Gastroesophageal sphincter (tissue), 4 donors: ENCODE results near the gene ZNHIT3. TPM values are rescaled to one million over a fixed set of nuclear protein-coding genes. Genes with fewer than 3 reads are reported as not detected.

ENCODE experiments used
- ATAC-seq: fragments of 150-250 bp; one replicate; pipeline ENCODE4 v1.9.1; 2016; ENCODE audit warnings: mild to moderate bottlenecking, moderate library complexity
- H3K27ac ChIP-seq, 4 donors: fragments of 200-600 bp; sonication (generic) in 3 of 4; 1 replicate in 3 of 4; 2 replicates in 1 of 4; pipeline ENCODE4 v1.5.1; 2016 to 2019
- H3K27me3 ChIP-seq: fragments of 200-600 bp; sonication (generic); one replicate; pipeline ENCODE4 v1.5.1; 2019
- H3K36me3 ChIP-seq, 2 donors: fragments of 200-600 bp; sonication (generic); one replicate each; pipeline ENCODE4 v1.5.1; 2019; ENCODE audit warnings: control low read depth in 1 of 2
- H3K4me1 ChIP-seq, 3 donors: fragments of 200-600 bp; sonication (generic); 1 replicate in 2 of 3; 2 replicates in 1 of 3; pipeline ENCODE4 v1.5.1; 2016 to 2019; ENCODE audit warnings: control low read depth in 2 of 3
- H3K4me3 ChIP-seq, 2 donors: fragments of 200-600 bp; sonication (generic); one replicate each; pipeline ENCODE4 v1.5.1; 2019; ENCODE audit warnings: mild to moderate bottlenecking in 1 of 2, moderate library complexity in 1 of 2
- H3K9me3 ChIP-seq, 3 donors: fragments of 200-600 bp; sonication (generic); one replicate each; pipeline ENCODE4 v1.5.1; 2017 to 2019; ENCODE audit warnings: control low read depth in 2 of 3
- EP300 ChIP-seq: sonication (generic); formaldehyde crosslinking; IDR thresholded peaks from one replicate; pipeline ENCODE4 v1.6.1; 2017; ENCODE audit warnings: antibody characterized with exemption, mild to moderate bottlenecking
- POLR2A ChIP-seq, 2 donors: fragments of 450-650 bp; IDR thresholded peaks; one replicate each; pipeline ENCODE4 v1.6.1; 2017; ENCODE audit warnings: antibody characterized with exemption in 2 of 2, mild to moderate bottlenecking in 2 of 2, moderate library complexity in 1 of 2
- POLR2AphosphoS5 ChIP-seq: sonication (generic); formaldehyde crosslinking; IDR thresholded peaks from one replicate; pipeline ENCODE4 v1.6.1; 2017; ENCODE audit warnings: antibody characterized with exemption
- WGBS, 2 donors: methylation state at CpG; one replicate each; pipeline ENCODE4 v1.1.5; 2018; ENCODE audit warnings: low coverage in 1 of 2; 5-methylcytosine and 5-hydroxymethylcytosine counted together
- total RNA-seq, 4 donors: library from RNA; depleted of rRNA; stranded (reverse); fragments of >200 nt; gene quantifications; one replicate each; pipeline ENCODE4 v1.1.0, GENCODE V29; 2016
- TF ChIP-seq, protein P1 (sequence below), 4 experiments: fragments of 200-600 bp in 2 of 4; fragments of 450-650 bp in 2 of 4; sonication (generic) in 1 of 4; IDR thresholded peaks; one replicate each; pipeline ENCODE4 v1.5.1; 2017 to 2019; ENCODE audit warnings: antibody characterized with exemption in 4 of 4, mild to moderate bottlenecking in 2 of 4, moderate library complexity in 2 of 4

ZNHIT3 gene
- total RNA-seq, 4 donors from 2014 or later, result 30.8 to 42.0 (median 36.5) TPM

DNA sequence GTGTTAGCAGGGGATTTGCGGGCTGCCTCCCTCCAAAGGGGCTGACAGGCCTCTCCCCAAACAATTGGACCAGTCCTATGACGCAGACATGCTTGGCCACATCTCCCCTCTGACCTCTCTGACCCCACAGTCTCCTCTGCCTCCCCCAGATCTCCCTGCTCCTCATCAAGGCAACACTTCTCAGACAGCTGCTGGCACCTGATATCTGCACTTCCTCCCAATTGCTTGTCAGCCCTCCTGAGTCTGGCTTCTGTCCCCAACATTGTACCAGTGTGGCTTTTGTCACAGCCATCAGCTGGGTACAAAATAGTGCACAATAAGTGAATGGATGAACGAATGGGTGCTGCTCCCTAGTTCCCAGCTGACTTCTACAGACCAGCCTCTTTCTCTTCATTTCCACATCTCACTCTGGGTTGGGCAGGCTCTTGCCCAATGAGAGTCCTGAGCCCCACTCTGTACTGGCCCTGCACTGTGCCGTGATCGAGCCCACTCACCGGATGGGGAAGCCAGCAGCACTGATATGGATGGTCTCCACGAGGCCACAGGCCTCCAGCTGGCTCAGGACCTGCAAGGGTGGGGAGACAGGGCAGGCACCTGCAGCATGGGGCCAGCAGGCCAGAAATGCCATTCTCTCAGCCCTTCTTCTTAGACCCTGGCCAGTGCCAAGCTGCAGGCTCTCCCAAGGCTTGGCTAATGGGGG, 17.1 kb downstream of the ZNHIT3 start:
- peaks cover 0 to 93% of the 10 kb centered on the region in 2 donors for H3K36me3 ChIP-seq
- 100% methylated on average over 1 to 2 of the region's 7 CpGs for WGBS, 2 donors
- H3K9me3 ChIP-seq, result no peaks in the 10 kb centered on the region
- H3K27ac ChIP-seq, result no peak overlapping the region
- no peak for TF ChIP-seq POLR2AphosphoS5
- no peak for TF ChIP-seq EP300
- no peak for TF ChIP-seq POLR2A (IDR thresholded peaks at IDR 0.05)
- TF ChIP-seq, protein P1, sequence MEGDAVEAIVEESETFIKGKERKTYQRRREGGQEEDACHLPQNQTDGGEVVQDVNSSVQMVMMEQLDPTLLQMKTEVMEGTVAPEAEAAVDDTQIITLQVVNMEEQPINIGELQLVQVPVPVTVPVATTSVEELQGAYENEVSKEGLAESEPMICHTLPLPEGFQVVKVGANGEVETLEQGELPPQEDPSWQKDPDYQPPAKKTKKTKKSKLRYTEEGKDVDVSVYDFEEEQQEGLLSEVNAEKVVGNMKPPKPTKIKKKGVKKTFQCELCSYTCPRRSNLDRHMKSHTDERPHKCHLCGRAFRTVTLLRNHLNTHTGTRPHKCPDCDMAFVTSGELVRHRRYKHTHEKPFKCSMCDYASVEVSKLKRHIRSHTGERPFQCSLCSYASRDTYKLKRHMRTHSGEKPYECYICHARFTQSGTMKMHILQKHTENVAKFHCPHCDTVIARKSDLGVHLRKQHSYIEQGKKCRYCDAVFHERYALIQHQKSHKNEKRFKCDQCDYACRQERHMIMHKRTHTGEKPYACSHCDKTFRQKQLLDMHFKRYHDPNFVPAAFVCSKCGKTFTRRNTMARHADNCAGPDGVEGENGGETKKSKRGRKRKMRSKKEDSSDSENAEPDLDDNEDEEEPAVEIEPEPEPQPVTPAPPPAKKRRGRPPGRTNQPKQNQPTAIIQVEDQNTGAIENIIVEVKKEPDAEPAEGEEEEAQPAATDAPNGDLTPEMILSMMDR (IDR thresholded peaks at IDR 0.05), result no peak
- no peak for ATAC-seq
- no peaks in the 10 kb centered on the region for H3K27me3 ChIP-seq
- no peaks in the 10 kb centered on the region for H3K4me1 ChIP-seq
- no peak overlapping the region for H3K4me3 ChIP-seq

DNA sequence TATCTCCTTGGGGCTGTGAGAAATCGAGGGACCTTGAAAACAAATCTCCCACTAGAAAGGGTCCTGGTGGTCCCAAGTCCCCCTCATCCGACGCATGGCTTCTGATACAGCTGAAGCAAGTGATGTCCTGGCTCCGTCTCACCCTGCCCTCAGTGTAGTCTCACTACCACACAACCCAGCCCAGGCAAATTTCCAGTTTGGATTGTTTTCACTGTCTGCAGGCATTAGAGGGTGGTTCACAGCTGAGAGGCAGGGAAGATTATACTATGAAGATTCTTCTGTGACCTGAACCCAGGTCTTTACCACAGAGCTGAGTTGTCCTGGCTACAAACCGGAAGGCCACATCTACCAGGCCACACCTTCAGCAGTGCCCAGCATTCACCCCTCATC, 17.7 kb downstream of the ZNHIT3 start:
- Histone ChIP-seq H3K9me3 (no peaks in the 10 kb centered on the region), H3K27ac (no peak overlapping the region), H3K4me3 (no peak overlapping the region), H3K36me3 (peaks cover 0 to 93% of the 10 kb centered on the region in 2 donors), H3K4me1 (no peaks in the 10 kb centered on the region), H3K27me3 (no peaks in the 10 kb centered on the region)
- TF ChIP-seq EP300 (no peak), POLR2A (IDR thresholded peaks at IDR 0.05) (no peak), POLR2AphosphoS5 (no peak)
- TF ChIP-seq, protein P1 (IDR thresholded peaks at IDR 0.05), result no peak
- ATAC-seq, result no peak
- WGBS, 2 donors, result 100% methylated on average over 1 of the region's 5 CpGs; no CpG with 5 or more reads in 1 of the 2 donors

DNA sequence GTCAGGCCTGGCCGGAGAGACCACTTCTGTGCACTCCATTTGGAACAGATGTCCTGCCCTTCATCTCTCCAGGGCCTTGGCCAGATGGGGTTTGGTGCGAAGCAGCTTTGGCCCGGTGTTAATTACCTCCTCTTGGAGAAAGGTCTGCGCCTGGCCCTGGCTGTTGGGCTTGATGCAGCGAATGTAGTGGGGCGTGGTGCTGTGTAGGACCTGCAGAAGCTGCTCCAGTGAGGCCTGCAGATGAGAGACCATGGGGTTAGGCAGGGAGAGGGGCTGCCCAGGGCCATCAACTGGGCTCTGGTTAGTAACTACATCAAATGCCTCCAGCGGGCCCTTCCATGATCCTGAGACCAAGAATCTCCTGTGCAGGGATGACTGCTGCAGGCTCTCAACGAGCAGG, 18.7 kb downstream of the ZNHIT3 start:
- H3K36me3 ChIP-seq, result peaks cover 0 to 96% of the 10 kb centered on the region in 2 donors
- no peak for ATAC-seq
- WGBS, 2 donors, result 93 to 100% methylated on average over 1 to 3 of the region's 8 CpGs

DNA sequence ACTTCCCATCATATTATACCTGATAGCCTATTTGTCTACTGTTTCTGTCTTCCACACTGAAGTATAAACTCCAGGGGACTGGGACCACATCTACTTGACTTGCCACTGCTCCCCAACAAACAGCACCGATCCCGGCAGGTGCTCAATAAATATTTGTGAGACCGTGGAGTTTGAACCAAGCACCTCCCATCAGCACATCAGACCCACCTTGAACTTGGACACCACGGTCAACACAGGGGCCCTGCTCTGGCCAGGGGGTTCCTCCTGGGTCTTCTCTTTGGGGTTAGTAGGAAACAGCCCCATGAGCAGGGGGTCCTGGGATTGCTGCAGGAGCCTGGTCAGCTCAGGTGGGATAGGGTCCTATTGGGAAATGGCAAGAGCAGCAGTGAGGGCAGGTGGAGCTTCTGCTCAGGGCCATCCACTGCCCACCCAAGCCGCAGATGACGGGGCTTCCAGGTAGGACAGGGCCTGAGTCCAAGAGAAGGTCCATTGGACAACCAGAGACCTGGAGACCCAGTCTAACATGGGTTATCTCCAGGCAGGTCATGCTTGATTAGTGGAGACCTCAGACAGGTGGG, 19.9 kb downstream of the ZNHIT3 start:
- ATAC-seq, result no peak
- no peaks in the 10 kb centered on the region for H3K4me1 ChIP-seq
- H3K36me3 ChIP-seq, result peaks cover 0 to 96% of the 10 kb centered on the region in 2 donors
- TF ChIP-seq, protein P1 (IDR thresholded peaks at IDR 0.05), result no peak
- TF ChIP-seq EP300 (no peak), POLR2AphosphoS5 (no peak), POLR2A (IDR thresholded peaks at IDR 0.05) (no peak)
- H3K27ac ChIP-seq, result no peak overlapping the region
- WGBS, 2 donors, result 43% methylated on average over 2 of the region's 6 CpGs; no CpG with 5 or more reads in 1 of the 2 donors
- no peaks in the 10 kb centered on the region for H3K9me3 ChIP-seq
- H3K27me3 ChIP-seq, result no peaks in the 10 kb centered on the region
- no peak overlapping the region for H3K4me3 ChIP-seq

More for the DNA sequence above, 18.7 kb downstream of the ZNHIT3 start:
- H3K4me1 ChIP-seq, result no peaks in the 10 kb centered on the region
- H3K27me3 ChIP-seq, result no peaks in the 10 kb centered on the region
- no peak overlapping the region for H3K27ac ChIP-seq
- H3K4me3 ChIP-seq, result no peak overlapping the region
- no peaks in the 10 kb centered on the region for H3K9me3 ChIP-seq
- TF ChIP-seq POLR2AphosphoS5, result no peak
- no peak for TF ChIP-seq EP300
- TF ChIP-seq, protein P1 (IDR thresholded peaks at IDR 0.05), result no peak
- TF ChIP-seq POLR2A (IDR thresholded peaks at IDR 0.05), result no peak

DNA sequence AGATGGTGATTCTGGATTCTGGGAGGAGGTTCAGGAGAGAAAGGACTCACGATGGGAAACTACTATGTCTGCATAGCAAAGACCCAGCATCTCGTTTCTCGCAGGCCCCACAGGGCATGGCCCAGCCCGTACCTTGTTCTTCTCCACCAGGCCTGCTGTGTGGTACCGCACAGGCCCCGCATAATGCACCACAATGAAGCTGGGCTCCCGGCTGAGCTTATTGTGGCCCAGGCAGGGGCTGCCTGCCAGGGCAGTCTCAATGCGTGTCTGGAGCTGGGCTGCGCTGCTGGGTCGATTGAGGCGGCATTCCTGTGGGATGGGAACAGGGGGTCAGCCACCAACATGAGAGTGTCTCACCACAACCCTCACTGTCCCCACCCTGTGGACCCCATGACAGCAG, 20.4 kb downstream of the ZNHIT3 start:
- Histone ChIP-seq H3K9me3 (no peaks in the 10 kb centered on the region), H3K27me3 (no peaks in the 10 kb centered on the region), H3K4me3 (no peak overlapping the region), H3K36me3 (peaks cover 0 to 98% of the 10 kb centered on the region in 2 donors), H3K4me1 (no peaks in the 10 kb centered on the region), H3K27ac (no peak overlapping the region)
- ATAC-seq, result no peak
- WGBS, 2 donors, result 92 to 96% methylated on average over 2 to 5 of the region's 11 CpGs
- TF ChIP-seq POLR2AphosphoS5 (no peak), POLR2A (IDR thresholded peaks at IDR 0.05) (no peak)
- TF ChIP-seq, protein P1 (IDR thresholded peaks at IDR 0.05), result no peak
